Measurements from ENCODE around the gene GATAD2B. TPM values are rescaled to one million over a fixed set of nuclear protein-coding genes. Genes with fewer than 3 reads are reported as not detected.
A peak's percentile ranks its signal among the peaks of the same experiment; 100 is the strongest.
"Not testable (repeated sequence)": the region's sequence is repeated elsewhere in the genome, so short reads cannot be mapped to it uniquely, and the experiment has no call there.

Gene GATAD2B
- total RNA-seq, 1 donor, result 11.6 TPM

GRCh38 chr1:153848805-153849204 lies 74.0 kb downstream of the GATAD2B start:
- peaks cover 5% of the 10 kb centered on the region for H3K36me3 ChIP-seq (ENCODE audit: insufficient read depth, low read length)
- H3K4me2 ChIP-seq (ENCODE audit: insufficient read depth, low read length), result no peak overlapping the region
- H3K79me2 ChIP-seq (ENCODE audit: insufficient read depth, low read length), result peaks cover 31% of the 10 kb centered on the region
- DNase-seq (ENCODE audit: insufficient read length, low spot score, missing footprints), result no peak
- no peak overlapping the region for H3K4me3 ChIP-seq (ENCODE audit: insufficient read depth, low read length)
- no peaks in the 10 kb centered on the region for H3K9me3 ChIP-seq (ENCODE audit: low read depth, low read length)
- H4K20me1 ChIP-seq (ENCODE audit: insufficient read depth, low read length), result peaks cover 18% of the 10 kb centered on the region
- no peaks in the 10 kb centered on the region for H3K4me1 ChIP-seq (ENCODE audit: insufficient read depth, low read length)
- H3K27me3 ChIP-seq (ENCODE audit: insufficient read depth, low read length), result no peaks in the 10 kb centered on the region
- TF ChIP-seq CTCF (IDR thresholded peaks at IDR 0.05; ENCODE audit: extremely low read depth, low read depth, low read length), result no peak
- no peak overlapping the region for H3K27ac ChIP-seq (ENCODE audit: low read depth, low read length)
- no peak overlapping the region for H2AFZ ChIP-seq (ENCODE audit: low read length)

- no peak for TF ChIP-seq CTCF (IDR thresholded peaks at IDR 0.05; ENCODE audit: extremely low read depth, low read depth, low read length)
- Histone ChIP-seq H3K4me3 (ENCODE audit: insufficient read depth, low read length) (no peak overlapping the region), H3K9me3 (ENCODE audit: low read depth, low read length) (no peaks in the 10 kb centered on the region), H3K27ac (ENCODE audit: low read depth, low read length) (no peak overlapping the region), H3K4me2 (ENCODE audit: insufficient read depth, low read length) (no peak overlapping the region), H4K20me1 (ENCODE audit: insufficient read depth, low read length) (peaks cover 18% of the 10 kb centered on the region), H3K27me3 (ENCODE audit: insufficient read depth, low read length) (no peaks in the 10 kb centered on the region), H3K36me3 (ENCODE audit: insufficient read depth, low read length) (no peaks in the 10 kb centered on the region), H3K4me1 (ENCODE audit: insufficient read depth, low read length) (peaks cover 7% of the 10 kb centered on the region), H2AFZ (ENCODE audit: low read length) (no peak overlapping the region), H3K79me2 (ENCODE audit: insufficient read depth, low read length) (peaks cover 24% of the 10 kb centered on the region)
- DNase-seq (ENCODE audit: insufficient read length, low spot score, missing footprints), result no peak
Observed at GRCh38 chr1:153845158-153845557, 77.6 kb downstream of the GATAD2B start.

GRCh38 chr1:153844349-153844748 lies 78.4 kb downstream of the GATAD2B start:
- peaks cover 18% of the 10 kb centered on the region for H4K20me1 ChIP-seq (ENCODE audit: insufficient read depth, low read length)
- not testable (repeated sequence) for H3K36me3 ChIP-seq (ENCODE audit: insufficient read depth, low read length); H3K27me3 ChIP-seq (ENCODE audit: insufficient read depth, low read length); H3K27ac ChIP-seq (ENCODE audit: low read depth, low read length); H2AFZ ChIP-seq (ENCODE audit: low read length); H3K4me1 ChIP-seq (ENCODE audit: insufficient read depth, low read length); H3K9me3 ChIP-seq (ENCODE audit: low read depth, low read length); H3K4me2 ChIP-seq (ENCODE audit: insufficient read depth, low read length); H3K4me3 ChIP-seq (ENCODE audit: insufficient read depth, low read length)
- H3K79me2 ChIP-seq (ENCODE audit: insufficient read depth, low read length), result peaks cover 28% of the 10 kb centered on the region
- DNase-seq (ENCODE audit: insufficient read length, low spot score, missing footprints), result peak; percentile 5

GRCh38 chr1:153842006-153842471 lies 80.7 kb downstream of the GATAD2B start:
- peak; percentile 75 for DNase-seq (ENCODE audit: insufficient read length, low spot score, missing footprints)
- peaks cover 40% of the 10 kb centered on the region for H3K79me2 ChIP-seq (ENCODE audit: insufficient read depth, low read length)
- no peaks in the 10 kb centered on the region for H3K27me3 ChIP-seq (ENCODE audit: insufficient read depth, low read length)
- H3K4me3 ChIP-seq (ENCODE audit: insufficient read depth, low read length), result no peak overlapping the region
- H3K27ac ChIP-seq (ENCODE audit: low read depth, low read length), result peak overlapping the region; percentile 57
- peak overlapping the region; percentile 5 for H3K4me2 ChIP-seq (ENCODE audit: insufficient read depth, low read length)
- no peaks in the 10 kb centered on the region for H3K36me3 ChIP-seq (ENCODE audit: insufficient read depth, low read length)
- H3K4me1 ChIP-seq (ENCODE audit: insufficient read depth, low read length), result peaks cover 7% of the 10 kb centered on the region
- no peaks in the 10 kb centered on the region for H3K9me3 ChIP-seq (ENCODE audit: low read depth, low read length)
- peaks cover 21% of the 10 kb centered on the region for H4K20me1 ChIP-seq (ENCODE audit: insufficient read depth, low read length)
- TF ChIP-seq CTCF (IDR thresholded peaks at IDR 0.05; ENCODE audit: extremely low read depth, low read depth, low read length), result no peak
- no peak overlapping the region for H2AFZ ChIP-seq (ENCODE audit: low read length)
